ENCODE results near the gene CLDN6. TPM values are rescaled to one million over a fixed set of nuclear protein-coding genes. Genes with fewer than 3 reads are reported as not detected.
A peak's percentile ranks its signal among the peaks of the same experiment; 100 is the strongest.

The CLDN6 gene
- total and polyA plus RNA-seq, 9 of the 15 experiments (the other 6 are each of a cell fraction or from before 2014, with no cell fraction given): 0.22 to 0.75 (median 0.38) TPM; not detected in 3

DNA sequence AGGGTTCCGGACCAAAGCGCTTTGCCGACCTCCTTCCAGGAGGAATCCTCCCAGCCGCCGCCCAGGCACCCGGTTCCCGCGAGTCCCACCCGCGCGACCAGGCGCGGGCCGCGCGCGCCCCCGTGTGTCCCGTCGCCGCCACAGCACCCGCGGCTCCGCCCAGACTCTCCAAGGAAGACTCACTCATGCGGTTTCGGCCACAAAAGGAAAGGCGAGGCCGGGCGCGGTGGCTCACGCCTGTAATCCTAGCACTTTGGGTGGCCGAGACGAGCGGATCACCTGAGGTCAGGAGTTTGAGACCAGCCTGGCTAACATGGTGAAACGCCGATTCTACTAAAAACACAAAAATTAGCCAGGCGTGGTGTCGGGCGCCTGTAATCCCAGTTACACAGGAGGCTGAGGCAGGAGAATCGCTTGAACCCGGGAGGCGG is 34.3 kb downstream of the CLDN6 start (continued):
- no peak for TF ChIP-seq PRDM10 (IDR thresholded peaks at IDR 0.05; ENCODE audit: partially characterized antibody)
- TF ChIP-seq MITF (IDR thresholded peaks at IDR 0.05): no peak
- TF ChIP-seq ZNF77 (CRISPR knock-in tag; IDR thresholded peaks at IDR 0.05): no peak
- no peak for TF ChIP-seq ARNT (IDR thresholded peaks at IDR 0.05)
- TF ChIP-seq MCM2 (IDR thresholded peaks at IDR 0.05; ENCODE audit: low read depth): no peak
- no peak for TF ChIP-seq ZNF184 (CRISPR knock-in tag; IDR thresholded peaks at IDR 0.05)
- no peak for TF ChIP-seq SETDB1 (IDR thresholded peaks at IDR 0.05; ENCODE audit: low read length)
- no peak for TF ChIP-seq NR1H2 (CRISPR knock-in tag; IDR thresholded peaks at IDR 0.05)
- TF ChIP-seq TRIM24 (IDR thresholded peaks at IDR 0.05): peak in 1 of 2 experiments; percentile 33; a peak in 1 of 4 replicates
- no peak for TF ChIP-seq GTF2A2 (tag; IDR thresholded peaks at IDR 0.05)
- TF ChIP-seq YY1 (IDR thresholded peaks at IDR 0.05; ENCODE audit: borderline replicate concordance in 1 of 3, control insufficient read depth in 1 of 3, extremely low read depth in 1 of 3, insufficient read depth in 3 of 3, insufficient read length in 1 of 3, insufficient replicate concordance in 2 of 3, low read depth in 1 of 3, low read length in 2 of 3): peak in 2 of 3 experiments; percentile 6 to 38
- TF ChIP-seq ZFP1 (CRISPR knock-in tag; IDR thresholded peaks at IDR 0.05): no peak
- TF ChIP-seq, protein P1, sequence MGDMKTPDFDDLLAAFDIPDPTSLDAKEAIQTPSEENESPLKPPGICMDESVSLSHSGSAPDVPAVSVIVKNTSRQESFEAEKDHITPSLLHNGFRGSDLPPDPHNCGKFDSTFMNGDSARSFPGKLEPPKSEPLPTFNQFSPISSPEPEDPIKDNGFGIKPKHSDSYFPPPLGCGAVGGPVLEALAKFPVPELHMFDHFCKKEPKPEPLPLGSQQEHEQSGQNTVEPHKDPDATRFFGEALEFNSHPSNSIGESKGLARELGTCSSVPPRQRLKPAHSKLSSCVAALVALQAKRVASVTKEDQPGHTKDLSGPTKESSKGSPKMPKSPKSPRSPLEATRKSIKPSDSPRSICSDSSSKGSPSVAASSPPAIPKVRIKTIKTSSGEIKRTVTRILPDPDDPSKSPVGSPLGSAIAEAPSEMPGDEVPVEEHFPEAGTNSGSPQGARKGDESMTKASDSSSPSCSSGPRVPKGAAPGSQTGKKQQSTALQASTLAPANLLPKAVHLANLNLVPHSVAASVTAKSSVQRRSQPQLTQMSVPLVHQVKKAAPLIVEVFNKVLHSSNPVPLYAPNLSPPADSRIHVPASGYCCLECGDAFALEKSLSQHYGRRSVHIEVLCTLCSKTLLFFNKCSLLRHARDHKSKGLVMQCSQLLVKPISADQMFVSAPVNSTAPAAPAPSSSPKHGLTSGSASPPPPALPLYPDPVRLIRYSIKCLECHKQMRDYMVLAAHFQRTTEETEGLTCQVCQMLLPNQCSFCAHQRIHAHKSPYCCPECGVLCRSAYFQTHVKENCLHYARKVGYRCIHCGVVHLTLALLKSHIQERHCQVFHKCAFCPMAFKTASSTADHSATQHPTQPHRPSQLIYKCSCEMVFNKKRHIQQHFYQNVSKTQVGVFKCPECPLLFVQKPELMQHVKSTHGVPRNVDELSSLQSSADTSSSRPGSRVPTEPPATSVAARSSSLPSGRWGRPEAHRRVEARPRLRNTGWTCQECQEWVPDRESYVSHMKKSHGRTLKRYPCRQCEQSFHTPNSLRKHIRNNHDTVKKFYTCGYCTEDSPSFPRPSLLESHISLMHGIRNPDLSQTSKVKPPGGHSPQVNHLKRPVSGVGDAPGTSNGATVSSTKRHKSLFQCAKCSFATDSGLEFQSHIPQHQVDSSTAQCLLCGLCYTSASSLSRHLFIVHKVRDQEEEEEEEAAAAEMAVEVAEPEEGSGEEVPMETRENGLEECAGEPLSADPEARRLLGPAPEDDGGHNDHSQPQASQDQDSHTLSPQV (IDR thresholded peaks at IDR 0.05): no peak

All from K562 (cell line).